SIG-M5 treated with dmso at 0.1 percent for 504 hours (cell line): ENCODE data around the gene DYSF.
"Not testable (repeated sequence)": the region's sequence is repeated elsewhere in the genome, so short reads cannot be mapped to it uniquely, and the experiment has no call there.

Experiments used
- DNase-seq: peaks from one replicate; lab custom pipeline; 2025; ENCODE audit not compliant: unreplicated experiment; lab: John Stamatoyannopoulos, UW

Gene DYSF

GRCh38 chr2:71633086-71633485 lies 179.7 kb downstream of the DYSF start:
- no peak for DNase-seq

GRCh38 chr2:71634567-71634966 lies 181.2 kb downstream of the DYSF start:
- no peak for DNase-seq

- no peak for DNase-seq
Measured at GRCh38 chr2:71635798-71636197, 182.4 kb downstream of the DYSF start.

GRCh38 chr2:71637168-71637567 lies 183.8 kb downstream of the DYSF start:
- DNase-seq, result peak; percentile 25

GRCh38 chr2:71637736-71638135 lies 184.4 kb downstream of the DYSF start:
- DNase-seq, result no peak

- DNase-seq, result no peak
Measured at GRCh38 chr2:71639735-71640134, 186.4 kb downstream of the DYSF start.

- no peak for DNase-seq
Measured at GRCh38 chr2:71640489-71640888, 187.1 kb downstream of the DYSF start.

- no peak for DNase-seq
Measured at GRCh38 chr2:71643674-71644357, 190.5 kb downstream of the DYSF start.

GRCh38 chr2:71646028-71646427 lies 192.7 kb downstream of the DYSF start:
- DNase-seq, result no peak

GRCh38 chr2:71647356-71647755 lies 194.0 kb downstream of the DYSF start:
- no peak for DNase-seq

- DNase-seq, result no peak
Measured at GRCh38 chr2:71655498-71655897, 202.1 kb downstream of the DYSF start.

- not testable (repeated sequence) for DNase-seq
Measured at GRCh38 chr2:71658256-71658655, 204.9 kb downstream of the DYSF start.

- DNase-seq, result no peak
Measured at GRCh38 chr2:71658771-71659170, 205.4 kb downstream of the DYSF start.

- DNase-seq, result no peak
Measured at GRCh38 chr2:71659868-71660518, 206.6 kb downstream of the DYSF start.

- no peak for DNase-seq
Measured at GRCh38 chr2:71661782-71662181, 208.4 kb downstream of the DYSF start.

- no peak for DNase-seq
Measured at GRCh38 chr2:71662665-71663394, 209.5 kb downstream of the DYSF start.

- DNase-seq, result no peak
Measured at GRCh38 chr2:71664161-71664560, 210.8 kb downstream of the DYSF start.

- DNase-seq, result no peak
Measured at GRCh38 chr2:71665168-71666093, 212.1 kb downstream of the DYSF start.

- DNase-seq, result no peak
Measured at GRCh38 chr2:71666094-71666474, 212.7 kb downstream of the DYSF start.

- no peak for DNase-seq
Measured at GRCh38 chr2:71667256-71668182, 214.2 kb downstream of the DYSF start.
